ENCODE measurements around the gene RNASE7. TPM values are rescaled to one million over a fixed set of nuclear protein-coding genes. Genes with fewer than 3 reads are reported as not detected.

The RNASE7 gene
- total RNA-seq, 3 donors from 2014 or later (not counting 1 experiment from before 2014, with no cell fraction given): not detected

DNA sequence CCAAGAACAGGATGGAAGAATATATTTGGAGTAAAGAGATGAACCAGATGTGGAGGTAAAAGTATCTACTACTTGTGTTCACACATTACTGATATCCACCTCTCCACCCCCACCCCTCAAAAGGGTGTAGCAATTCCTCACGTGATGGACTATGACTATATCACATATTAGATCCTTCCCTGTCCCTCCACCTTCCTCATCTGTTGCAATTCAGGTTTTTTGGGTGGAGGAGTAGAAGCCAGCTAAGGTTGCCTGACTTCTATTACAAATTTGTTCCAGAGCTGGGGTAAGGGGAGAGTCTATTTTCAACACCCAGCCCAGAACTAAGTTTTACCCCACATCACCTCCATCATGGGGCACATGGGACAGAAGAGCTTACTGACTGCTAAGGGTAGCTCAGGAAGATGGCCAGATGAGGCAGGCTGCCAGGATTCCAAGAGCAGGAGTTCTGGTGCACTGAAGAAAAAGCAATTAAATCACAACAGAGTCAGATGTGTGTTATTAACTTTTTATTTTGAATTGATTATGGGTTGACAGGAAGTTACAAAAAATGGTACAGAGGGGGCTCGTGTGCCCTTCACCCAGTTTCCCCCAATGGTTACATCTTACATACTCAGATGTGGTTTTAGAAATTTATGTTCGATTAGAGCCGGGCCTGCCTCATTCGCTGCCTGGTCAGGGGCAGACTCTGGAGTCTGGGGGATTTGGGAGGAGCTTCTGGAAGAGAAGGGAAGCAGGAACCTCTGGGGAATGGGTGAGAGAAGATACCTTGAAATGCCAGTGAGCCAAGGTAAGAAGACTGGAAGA, 9.6 kb upstream of the RNASE7 start:
- ATAC-seq (no peak), DNase-seq (no peak)
- H3K4me1 Mint-ChIP-seq: no peaks in the 10 kb centered on the region
- intact Hi-C loops (cut with micrococcal nuclease): no loop called here
- no peaks in the 10 kb centered on the region for H3K27me3 ChIP-seq (ENCODE audit: control insufficient read depth, insufficient read depth, low read length)
- H3K4me3 Mint-ChIP-seq: no peak overlapping the region
- no peaks in the 10 kb centered on the region for H3K36me3 Mint-ChIP-seq
- no peaks in the 10 kb centered on the region for H3K4me1 ChIP-seq (ENCODE audit: control insufficient read depth, insufficient read depth, low read length)
- H3K9me3 Mint-ChIP-seq: no peaks in the 10 kb centered on the region
- 100% methylated on average over 3 of the region's 5 CpGs for WGBS (ENCODE audit: insufficient coverage)
- no peaks in the 10 kb centered on the region for H3K36me3 ChIP-seq (ENCODE audit: control insufficient read depth, insufficient read depth, low read length)
- H3K27ac Mint-ChIP-seq: no peak overlapping the region
- no peak overlapping the region for H3K4me3 ChIP-seq (ENCODE audit: low read length)
- H3K27ac ChIP-seq (ENCODE audit: low read length): no peak overlapping the region
- H3K9me3 ChIP-seq (ENCODE audit: control insufficient read depth, insufficient read depth, low read length): no peaks in the 10 kb centered on the region
- TF ChIP-seq, protein P1, sequence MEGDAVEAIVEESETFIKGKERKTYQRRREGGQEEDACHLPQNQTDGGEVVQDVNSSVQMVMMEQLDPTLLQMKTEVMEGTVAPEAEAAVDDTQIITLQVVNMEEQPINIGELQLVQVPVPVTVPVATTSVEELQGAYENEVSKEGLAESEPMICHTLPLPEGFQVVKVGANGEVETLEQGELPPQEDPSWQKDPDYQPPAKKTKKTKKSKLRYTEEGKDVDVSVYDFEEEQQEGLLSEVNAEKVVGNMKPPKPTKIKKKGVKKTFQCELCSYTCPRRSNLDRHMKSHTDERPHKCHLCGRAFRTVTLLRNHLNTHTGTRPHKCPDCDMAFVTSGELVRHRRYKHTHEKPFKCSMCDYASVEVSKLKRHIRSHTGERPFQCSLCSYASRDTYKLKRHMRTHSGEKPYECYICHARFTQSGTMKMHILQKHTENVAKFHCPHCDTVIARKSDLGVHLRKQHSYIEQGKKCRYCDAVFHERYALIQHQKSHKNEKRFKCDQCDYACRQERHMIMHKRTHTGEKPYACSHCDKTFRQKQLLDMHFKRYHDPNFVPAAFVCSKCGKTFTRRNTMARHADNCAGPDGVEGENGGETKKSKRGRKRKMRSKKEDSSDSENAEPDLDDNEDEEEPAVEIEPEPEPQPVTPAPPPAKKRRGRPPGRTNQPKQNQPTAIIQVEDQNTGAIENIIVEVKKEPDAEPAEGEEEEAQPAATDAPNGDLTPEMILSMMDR (IDR thresholded peaks at IDR 0.05): no peak
- H3K27me3 Mint-ChIP-seq (ENCODE audit: low read depth in 2 of 2): peaks cover 16 to 18% of the 10 kb centered on the region in 2 donors

DNA sequence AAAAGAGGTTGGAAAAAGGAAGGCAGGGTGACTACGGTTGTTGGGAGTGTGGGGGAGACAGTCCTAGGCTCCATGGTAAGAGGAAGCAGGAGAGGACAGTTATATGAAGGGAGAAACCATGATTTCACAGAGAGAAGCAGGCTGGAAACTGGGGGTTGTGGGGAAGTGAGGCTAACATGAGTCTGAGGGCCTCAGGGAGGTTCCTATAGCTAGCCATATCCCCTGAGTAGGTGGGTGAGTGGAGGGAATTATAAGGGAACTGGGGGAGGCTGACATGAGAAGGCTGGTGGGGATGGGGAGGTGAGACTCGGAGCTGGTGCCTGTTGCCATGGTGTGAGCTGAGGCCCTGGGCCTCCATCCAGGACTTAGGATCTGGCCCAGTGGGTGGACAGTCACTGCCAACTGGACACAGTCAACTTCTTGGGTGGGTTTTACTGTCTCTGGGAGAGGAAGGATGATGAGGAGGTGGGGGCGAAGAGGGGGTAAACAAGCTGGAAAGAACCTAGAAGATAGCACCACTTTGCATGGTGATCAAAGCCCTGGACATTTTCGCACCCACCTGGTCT, 8.9 kb upstream of the RNASE7 start:
- H3K27me3 ChIP-seq (ENCODE audit: control insufficient read depth, insufficient read depth, low read length): no peaks in the 10 kb centered on the region
- H3K27ac Mint-ChIP-seq: no peak overlapping the region
- no peaks in the 10 kb centered on the region for H3K4me1 Mint-ChIP-seq
- H3K36me3 ChIP-seq (ENCODE audit: control insufficient read depth, insufficient read depth, low read length): no peaks in the 10 kb centered on the region
- no peaks in the 10 kb centered on the region for H3K4me1 ChIP-seq (ENCODE audit: control insufficient read depth, insufficient read depth, low read length)
- H3K4me3 Mint-ChIP-seq: no peak overlapping the region
- no peaks in the 10 kb centered on the region for H3K9me3 Mint-ChIP-seq
- TF ChIP-seq, protein P1 (IDR thresholded peaks at IDR 0.05): no peak
- H3K36me3 Mint-ChIP-seq: no peaks in the 10 kb centered on the region
- H3K9me3 ChIP-seq (ENCODE audit: control insufficient read depth, insufficient read depth, low read length): no peaks in the 10 kb centered on the region
- WGBS (ENCODE audit: insufficient coverage): 90% methylated on average over 4 of the region's 4 CpGs
- intact Hi-C loops (cut with micrococcal nuclease): no loop called here
- H3K27me3 Mint-ChIP-seq (ENCODE audit: low read depth in 2 of 2): peaks cover 21 to 23% of the 10 kb centered on the region in 2 donors
- DNase-seq (no peak), ATAC-seq (no peak)
- no peak overlapping the region for H3K4me3 ChIP-seq (ENCODE audit: low read length)
- no peak overlapping the region for H3K27ac ChIP-seq (ENCODE audit: low read length)

DNA sequence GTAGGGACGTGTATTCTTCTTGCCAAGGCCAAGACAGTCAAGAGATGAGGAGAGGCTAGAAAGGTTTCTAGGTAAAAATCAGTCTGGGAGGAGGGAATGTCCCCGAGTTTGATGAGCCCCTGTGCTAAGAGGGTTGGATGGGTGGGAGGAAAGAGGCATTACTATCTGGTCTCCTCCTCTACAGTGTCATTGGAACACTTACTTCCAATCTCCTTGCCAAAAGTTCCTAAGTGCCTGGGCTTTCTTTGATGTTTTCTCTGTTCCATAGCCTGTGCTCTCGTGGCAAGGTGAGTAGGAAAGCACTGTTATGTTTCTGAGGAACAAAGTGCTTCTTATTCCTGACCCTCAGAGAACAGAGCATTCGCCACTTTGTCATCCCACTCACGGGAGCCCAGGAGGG, 7.5 kb upstream of the RNASE7 start, which contains the start of gene RNASE13:
Gene RNASE13 (minus strand): TSS at position 101 of the 400 bp plus-strand sequence. CDS start 519 bp downstream, outside the sequence.
- peaks cover 27 to 30% of the 10 kb centered on the region in 2 donors for H3K27me3 Mint-ChIP-seq (ENCODE audit: low read depth in 2 of 2)
- no peaks in the 10 kb centered on the region for H3K4me1 Mint-ChIP-seq
- TF ChIP-seq, protein P1 (IDR thresholded peaks at IDR 0.05): no peak
- DNase-seq: no peak
- H3K36me3 Mint-ChIP-seq: no peaks in the 10 kb centered on the region
- WGBS (ENCODE audit: insufficient coverage): 81% methylated on average over 5 of the region's 5 CpGs
- H3K9me3 Mint-ChIP-seq: no peaks in the 10 kb centered on the region
- ATAC-seq: no peak
- Histone ChIP-seq H3K4me3 (ENCODE audit: low read length) (no peak within 1 kb of the TSS), H3K27ac (ENCODE audit: low read length) (no peak within 1 kb of the TSS), H3K36me3 (ENCODE audit: control insufficient read depth, insufficient read depth, low read length) (no peaks in the 10 kb centered on the region), H3K9me3 (ENCODE audit: control insufficient read depth, insufficient read depth, low read length) (no peaks in the 10 kb centered on the region), H3K4me1 (ENCODE audit: control insufficient read depth, insufficient read depth, low read length) (no peaks in the 10 kb centered on the region), H3K27me3 (ENCODE audit: control insufficient read depth, insufficient read depth, low read length) (no peaks in the 10 kb centered on the region)
- no peak within 1 kb of the TSS for H3K4me3 Mint-ChIP-seq
- intact Hi-C loops (cut with micrococcal nuclease): no loop called here
- H3K27ac Mint-ChIP-seq: no peak within 1 kb of the TSS
